Measurements from ENCODE around the gene CLMN. TPM values are rescaled to one million over a fixed set of nuclear protein-coding genes. Genes with fewer than 3 reads are reported as not detected.

CLMN gene
- total and polyA plus RNA-seq, 2 of the 8 experiments (the other 6 are each of a cell fraction or from before 2014, with no cell fraction given) = 1.6 to 8.2 TPM

GRCh38 chr14:95193081-95193480 lies 126.6 kb downstream of the CLMN start:
- no peak overlapping the region for H4K91ac ChIP-seq (replicated peaks; ENCODE audit: insufficient read length, low read length)
- no peak overlapping the region for H3K27ac ChIP-seq (ENCODE audit: low read depth, low read length)
- H2AFZ ChIP-seq (ENCODE audit: low read length) = no peak overlapping the region
- no peaks in the 10 kb centered on the region for H3K9me3 ChIP-seq (ENCODE audit: insufficient read depth in 2 of 2, low read depth in 1 of 2, low read length in 1 of 2)
- no peak overlapping the region for H2BK12ac ChIP-seq (ENCODE audit: low read depth, low read length)
- H2BK5ac ChIP-seq (ENCODE audit: low read depth, low read length) = no peak overlapping the region
- H3K36me3 ChIP-seq (ENCODE audit: control insufficient read depth in 2 of 4, insufficient read depth in 4 of 4, low read length in 3 of 4) = no peaks in the 10 kb centered on the region
- no peaks in the 10 kb centered on the region for H3K23me2 ChIP-seq (ENCODE audit: low read depth, low read length)
- no peak overlapping the region for H3K4me2 ChIP-seq (ENCODE audit: insufficient read depth in 1 of 2, low read depth in 2 of 2, low read length in 2 of 2)
- DNase-seq (ENCODE audit: low read depth in 1 of 2, low spot score in 2 of 2) (no peak), FAIRE-seq (no peak)
- no peak overlapping the region for H3K56ac ChIP-seq (replicated peaks; ENCODE audit: insufficient read length, low read depth, low read length)
- H2BK120ac ChIP-seq (replicated peaks; ENCODE audit: low read depth, low read length) = no peak overlapping the region
- H2BK20ac ChIP-seq (ENCODE audit: low read length) = no peak overlapping the region
- no peak overlapping the region for H4K5ac ChIP-seq (ENCODE audit: insufficient read length, low read depth, low read length)
- ChIA-PET CTCF (ENCODE audit: partially characterized antibody) (interaction anchor here (0.7 kb wide), 1 partner anchor 1023 kb away, joined by 3 read pairs; no protein-coding TSS in a partner anchor), POLR2A (ENCODE audit: partially characterized antibody) (no interaction called here)
- H3K4ac ChIP-seq (replicated peaks; ENCODE audit: insufficient read length, low read depth, low read length) = no peak overlapping the region
- peaks cover 0 to 5% (median 3%) of the 10 kb centered on the region in 4 experiments; a peak in 3 of 7 replicates for H3K4me1 ChIP-seq (replicated peaks in 1 of 4; ENCODE audit: control insufficient read depth in 3 of 4, insufficient read depth in 4 of 4, low read length in 3 of 4)
- no peak overlapping the region for H2AK5ac ChIP-seq (ENCODE audit: low read depth, low read length)
- whole genome bisulfite sequencing, 2 experiments (ENCODE audit: extremely low coverage in 1 of 2, insufficient coverage in 1 of 2, insufficient read length in 1 of 2, insufficient replicate concordance in 2 of 2, low coverage in 1 of 2, low lambda C conversion rate in 2 of 2, missing lambda C conversion rate in 1 of 2) = 86% methylated on average over 6 of the region's 6 CpGs; no CpG with 5 or more reads in 1 of the 2 experiments
- H3K79me2 ChIP-seq (ENCODE audit: control insufficient read depth in 1 of 2, insufficient read depth in 2 of 2, low read length in 2 of 2) = no peaks in the 10 kb centered on the region
- H2BK15ac ChIP-seq (ENCODE audit: low read length) = no peak overlapping the region
- no peaks in the 10 kb centered on the region for H3K79me1 ChIP-seq (ENCODE audit: low read depth, low read length)
- H3K18ac ChIP-seq (ENCODE audit: extremely low read depth, low read length) = no peak overlapping the region
- no peaks in the 10 kb centered on the region for H3K27me3 ChIP-seq (replicated peaks in 1 of 4; ENCODE audit: control insufficient read depth in 3 of 4, extremely low read depth in 1 of 4, insufficient read depth in 3 of 4, low read length in 3 of 4)
- no peak overlapping the region for H3K4me3 ChIP-seq (ENCODE audit: extremely low read depth in 1 of 4, insufficient read depth in 2 of 4, low read depth in 3 of 4, low read length in 4 of 4)
- no peak overlapping the region for H3K23ac ChIP-seq (ENCODE audit: insufficient read length)
- H4K20me1 ChIP-seq (replicated peaks in 1 of 2; ENCODE audit: control insufficient read depth in 1 of 2, insufficient read depth in 2 of 2, low read length in 2 of 2) = no peaks in the 10 kb centered on the region
- no peak overlapping the region for H3K9ac ChIP-seq (replicated peaks in 1 of 4; ENCODE audit: extremely low read depth in 1 of 4, low read depth in 3 of 4, low read length in 3 of 4)
- no peak overlapping the region for H4K8ac ChIP-seq (ENCODE audit: extremely low read depth, insufficient read depth, low read length)
- no peak overlapping the region for H3K14ac ChIP-seq (ENCODE audit: insufficient read length)
- TF ChIP-seq BACH1 (IDR thresholded peaks at IDR 0.05; ENCODE audit: low read length) (no peak), EZH2 (IDR thresholded peaks at IDR 0.05; ENCODE audit: low read depth, low read length, severe bottlenecking) (no peak), SUZ12 (IDR thresholded peaks at IDR 0.05; ENCODE audit: low read length) (no peak), SP2 (IDR thresholded peaks at IDR 0.05; ENCODE audit: low read length) (no peak), RXRA (IDR thresholded peaks at IDR 0.05; ENCODE audit: insufficient read depth, low read depth, low read length) (no peak), PHF8 (conservative IDR thresholded peaks at IDR 0.05; ENCODE audit: low read depth, low read length) (no peak), E2F6 (IDR thresholded peaks at IDR 0.05) (no peak), EP300 (IDR thresholded peaks at IDR 0.05; ENCODE audit: borderline replicate concordance in 1 of 2, low read depth in 2 of 2, low read length in 2 of 2) (no peak), MAFK (IDR thresholded peaks at IDR 0.05; ENCODE audit: low read depth, low read length) (no peak), CBX8 (IDR thresholded peaks at IDR 0.05; ENCODE audit: borderline replicate concordance, low read depth, low read length) (no peak), NANOG (IDR thresholded peaks at IDR 0.05; ENCODE audit: insufficient read depth, low read depth, low read length, poor library complexity, severe bottlenecking) (no peak), CREB1 (IDR thresholded peaks at IDR 0.05) (no peak), POU5F1 (IDR thresholded peaks at IDR 0.05; ENCODE audit: low read depth, low read length) (no peak)

Measured in H1 (cell line).